GM12878 (cell line): ENCODE data around the gene IGLON5. TPM values are rescaled to one million over a fixed set of nuclear protein-coding genes. Genes with fewer than 3 reads are reported as not detected.

Experiments
- ATAC-seq: fragments of 200-7000 bp; cut with Tn5 transposase; 3 replicates; pipeline ENCODE4 v1.9.1; 2020; ENCODE audit warnings: mild to moderate bottlenecking, moderate library complexity
- BruUV-seq: library from RNA; stranded (reverse); fragments of 400-500 nt; replicated peaks from 2 replicates; lab custom pipeline; 2021; lab: Mats Ljungman, UMichigan
- CTCF ChIA-PET: fragments of 300-600 bp; sonication (Branson Sonifier 250); formaldehyde crosslinking; extraction: SDS; loops from one replicate; lab custom pipeline; 2021; ENCODE audit warnings: inconsistent platforms; lab: Yijun Ruan, JAX
- POLR2A ChIA-PET: fragments of 350-600 bp; formaldehyde crosslinking; extraction: SDS; loops from one replicate; lab custom pipeline; 2021; ENCODE audit warnings: inconsistent platforms; lab: Charles Lee
- RAD21 ChIA-PET: fragments of 300-600 bp; sonication (Branson Sonifier 250); formaldehyde crosslinking; loops from one replicate; lab custom pipeline; 2023; ENCODE audit warnings: antibody characterized with exemption; ENCODE audit not compliant: unreplicated experiment; lab: Charles Lee
- SMC1A ChIA-PET: fragments of 300-600 bp; sonication (Branson Sonifier 250); formaldehyde crosslinking; loops from one replicate; lab custom pipeline; 2023; ENCODE audit not compliant: unreplicated experiment, uncharacterized antibody; lab: Charles Lee
- DNase-seq: peaks from one replicate; pipeline ENCODE4 v3.0.0-alpha.2; 2011; ENCODE audit warnings: low read depth, low spot score
- FAIRE-seq: peaks from 3 replicates; lab custom pipeline; 2011; peaks lifted over from hg19 to GRCh38; lab: Jason Lieb, UNC
- H2AFZ ChIP-seq: 2 replicates; pipeline ENCODE4 v1.6.0; 2011; ENCODE audit warnings: low read depth, low read length, control low read depth; ENCODE audit not compliant: control insufficient read depth
- H3K27ac ChIP-seq: 2 replicates; pipeline ENCODE4 v1.5.1; 2011; ENCODE audit warnings: control low read depth; ENCODE audit not compliant: control insufficient read depth, insufficient read depth
- H3K27me3 ChIP-seq, 2 experiments: replicated peaks in 1 of 2; 2 replicates each; pipeline versions ENCODE4 v1.6.0 to v1.6.1; 2011; ENCODE audit warnings: low read length in 1 of 2; ENCODE audit not compliant: control insufficient read depth in 2 of 2, insufficient read depth in 2 of 2
- H3K36me3 ChIP-seq, 2 experiments: 2 replicates each; pipeline ENCODE4 v1.5.1; 2011; ENCODE audit warnings: low read length in 1 of 2; ENCODE audit not compliant: control insufficient read depth in 2 of 2, insufficient read depth in 2 of 2
- H3K4me1 ChIP-seq: 2 replicates; pipeline ENCODE4 v1.6.1; 2011; ENCODE audit warnings: mild to moderate bottlenecking, low read length, moderate library complexity, mixed read lengths; ENCODE audit not compliant: control insufficient read depth, insufficient read depth
- H3K4me2 ChIP-seq: 2 replicates; pipeline ENCODE4 v1.6.0; 2011; ENCODE audit warnings: control low read depth; ENCODE audit not compliant: control insufficient read depth, insufficient read depth
- H3K4me3 ChIP-seq: fragments of 200-600 bp; sonication (generic); 2 replicates; pipeline ENCODE4 v1.5.1; 2016
- H3K79me2 ChIP-seq: 2 replicates; pipeline ENCODE4 v1.6.0; 2011; ENCODE audit warnings: low read length; ENCODE audit not compliant: control insufficient read depth, insufficient read depth
- H3K9ac ChIP-seq: 2 replicates; pipeline ENCODE4 v1.8.0; 2011; ENCODE audit warnings: low read length, control low read depth, mixed read lengths; ENCODE audit not compliant: control insufficient read depth, insufficient read depth
- H3K9me3 ChIP-seq: replicated peaks from 3 replicates; pipeline ENCODE4 v1.5.1; 2011; ENCODE audit warnings: mild to moderate bottlenecking, low read length; ENCODE audit not compliant: control insufficient read depth, insufficient read depth
- H4K20me1 ChIP-seq: 2 replicates; pipeline ENCODE4 v1.6.0; 2011; ENCODE audit not compliant: control insufficient read depth, insufficient read depth
- HDAC2 ChIP-seq: fragments of 200-600 bp; sonication (generic); IDR thresholded peaks from 2 replicates; pipeline ENCODE4 v1.6.1; 2017
- HDGF ChIP-seq: fragments of 450-650 bp; IDR thresholded peaks from 2 replicates; pipeline ENCODE4 v1.6.1; 2016; ENCODE audit warnings: antibody characterized with exemption
- KAT2A ChIP-seq: conservative IDR thresholded peaks from 2 replicates; pipeline ENCODE4 v1.6.1; 2011; ENCODE audit warnings: low read depth, low read length; ENCODE audit not compliant: control insufficient read depth
- KDM1A ChIP-seq: fragments of 200-600 bp; sonication (generic); IDR thresholded peaks from 2 replicates; pipeline ENCODE4 v1.6.1; 2016; ENCODE audit warnings: borderline replicate concordance
- MEF2A ChIP-seq: IDR thresholded peaks from 2 replicates; pipeline ENCODE4 v1.6.1; 2011; ENCODE audit warnings: low read depth, mild to moderate bottlenecking, low read length, moderate library complexity; ENCODE audit not compliant: insufficient read depth
- MXI1 ChIP-seq: fragments of 150-350 bp; IDR thresholded peaks from 2 replicates; pipeline ENCODE4 v1.6.1; 2011; ENCODE audit warnings: low read depth, mild to moderate bottlenecking, inconsistent platforms, low read length, improper control_type of control experiment
- NBN ChIP-seq: fragments of 450-650 bp; IDR thresholded peaks from 2 replicates; pipeline ENCODE4 v1.6.1; 2016
- NFIC ChIP-seq: IDR thresholded peaks from 2 replicates; pipeline ENCODE4 v1.6.1; 2012; ENCODE audit warnings: low read depth, mild to moderate bottlenecking, inconsistent platforms, low read length, moderate library complexity
- NFXL1 ChIP-seq: fragments of 450-650 bp; IDR thresholded peaks from 2 replicates; pipeline ENCODE4 v1.6.1; 2017; ENCODE audit warnings: antibody characterized with exemption, mild to moderate bottlenecking, borderline replicate concordance
- NFYB ChIP-seq: IDR thresholded peaks from 2 replicates; pipeline ENCODE4 v1.6.1; 2011; ENCODE audit warnings: low read depth, mild to moderate bottlenecking, low read length, improper control_type of control experiment, moderate library complexity; ENCODE audit not compliant: insufficient read depth
- POLR2AphosphoS2 ChIP-seq: IDR thresholded peaks from 2 replicates; pipeline ENCODE4 v1.6.1; 2011; ENCODE audit warnings: low read depth, mild to moderate bottlenecking, low read length, improper control_type of control experiment, moderate library complexity
- RAD21 ChIP-seq: IDR thresholded peaks from 2 replicates; pipeline ENCODE4 v1.6.1; 2011; ENCODE audit warnings: mild to moderate bottlenecking, low read depth, low read length, moderate library complexity; ENCODE audit not compliant: insufficient read depth
- RAD51 ChIP-seq: fragments of 450-650 bp; IDR thresholded peaks from 2 replicates; pipeline ENCODE4 v1.6.1; 2016; ENCODE audit warnings: moderate library complexity, mild to moderate bottlenecking, inconsistent platforms
- SMARCA5 ChIP-seq: fragments of 450-650 bp; IDR thresholded peaks from 2 replicates; pipeline ENCODE4 v1.6.1; 2017; ENCODE audit warnings: mild to moderate bottlenecking
- SMC3 ChIP-seq: IDR thresholded peaks from 2 replicates; pipeline ENCODE4 v1.6.1; 2011; ENCODE audit warnings: low read length, improper control_type of control experiment, borderline replicate concordance
- SP1 ChIP-seq: IDR thresholded peaks from one replicate; pipeline ENCODE4 v1.6.1; 2011; ENCODE audit warnings: low read depth, low read length
- YY1 ChIP-seq: IDR thresholded peaks from 2 replicates; pipeline ENCODE4 v1.6.1; 2011; ENCODE audit warnings: low read depth, mild to moderate bottlenecking, low read length
- ZBED1 ChIP-seq: IDR thresholded peaks from 2 replicates; pipeline ENCODE4 v1.6.1; 2016; ENCODE audit warnings: borderline replicate concordance
- WGBS: methylation state at CpG from one replicate; pipeline ENCODE4 v1.1.6; 2016; ENCODE audit warnings: low lambda C conversion rate; ENCODE audit not compliant: insufficient replicate concordance, insufficient coverage; ENCODE audit errors: missing lambda C conversion rate; 5-methylcytosine and 5-hydroxymethylcytosine counted together
- in situ Hi-C: fragments of 300-500 bp; cut with MboI; formaldehyde crosslinking; loops from 9 replicates; pipeline ENCODE4 v1.14.3; 2018; ENCODE audit warnings: mixed read lengths
- intact Hi-C: fragments of 100-400 bp; cut with micrococcal nuclease; formaldehyde crosslinking; loops from one replicate; pipeline ENCODE4 v1.14.2; 2022; ENCODE audit not compliant: unreplicated experiment
- polyA plus RNA-seq, 11 experiments: library from polyadenylated mRNA; depleted of rRNA in 4 of 11; unstranded in 6 of 11; stranded (reverse) in 5 of 11; fragments of >200 nt; fragmentation: Nextera tagmentation in 4 of 11; fragmentation: Illumina TruSeq in 1 of 11; extraction: Ambion mirVana in 4 of 11; extraction: Trizol in 1 of 11; gene quantifications; 1 replicate in 1 of 11; 2 replicates in 10 of 11; pipeline versions ENCODE4 v1.2.1 to v1.2.3, GENCODE V29; 2011 to 2016; ENCODE audit warnings: inconsistent platforms in 2 of 11, missing spikeins in 2 of 11, low read depth in 1 of 11
- total RNA-seq, 4 experiments: library from RNA; depleted of rRNA in 3 of 4; stranded (reverse); fragments of >200 nt in 3 of 4; fragmentation: Illumina TruSeq in 1 of 4; extraction: Trizol in 1 of 4; gene quantifications; 2 replicates each; pipeline versions ENCODE4 v1.2.1 to v1.2.3, GENCODE V29; 2013 to 2021
- TF ChIP-seq, protein P1 (sequence below): IDR thresholded peaks from 2 replicates; pipeline ENCODE4 v1.6.1; 2012; ENCODE audit warnings: mild to moderate bottlenecking, low read depth, low read length
- TF ChIP-seq, protein P2 (sequence below): IDR thresholded peaks from 2 replicates; pipeline ENCODE4 v1.6.1; 2012; ENCODE audit warnings: low read depth, low read length, improper control_type of control experiment

The IGLON5 gene
- total and polyA plus RNA-seq, 10 of the 15 experiments (the other 5 are each of a cell fraction or from before 2014, with no cell fraction given) = not detected

DNA sequence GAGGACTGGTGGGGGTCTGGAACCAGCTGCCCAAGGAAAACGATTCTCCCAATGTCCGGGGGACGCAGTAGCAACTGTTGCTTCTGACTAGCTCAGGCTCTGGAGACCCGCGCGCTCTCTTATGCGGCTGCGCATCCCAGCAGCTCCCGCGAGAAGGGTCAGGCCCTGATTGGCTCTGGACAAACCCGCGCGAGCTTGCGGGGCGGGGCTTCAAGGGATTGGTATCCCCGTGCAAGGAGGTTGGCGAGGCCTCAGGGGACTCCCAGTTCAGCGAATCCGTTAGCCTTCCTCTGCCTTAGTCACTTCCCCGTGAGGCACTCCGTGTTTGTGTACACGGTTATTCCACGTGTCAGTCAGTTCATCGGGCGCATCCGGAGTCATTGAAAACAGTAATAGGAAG, 40.4 kb upstream of the IGLON5 start:
- FAIRE-seq (no peak), DNase-seq (no peak), ATAC-seq (no peak)
- H3K9me3 ChIP-seq = no peaks in the 10 kb centered on the region
- H3K4me1 ChIP-seq = no peaks in the 10 kb centered on the region
- CTCF ChIA-PET = interaction anchor here (0.8 to 4.4 kb wide), 2 partner anchors 11 to 18 kb away, joined by 3 to 21 read pairs; no protein-coding TSS in a partner anchor
- TF ChIP-seq NFXL1 (no peak), NBN (no peak), HDAC2 (no peak), RAD51 (no peak), ZBED1 (no peak), RAD21 (no peak), SMARCA5 (no peak), HDGF (no peak), MEF2A (no peak), NFIC (no peak), NFYB (no peak), YY1 (no peak), KDM1A (no peak), POLR2AphosphoS2 (no peak), SMC3 (no peak), MXI1 (no peak), SP1 (no peak), KAT2A (no peak)
- TF ChIP-seq, protein P1, sequence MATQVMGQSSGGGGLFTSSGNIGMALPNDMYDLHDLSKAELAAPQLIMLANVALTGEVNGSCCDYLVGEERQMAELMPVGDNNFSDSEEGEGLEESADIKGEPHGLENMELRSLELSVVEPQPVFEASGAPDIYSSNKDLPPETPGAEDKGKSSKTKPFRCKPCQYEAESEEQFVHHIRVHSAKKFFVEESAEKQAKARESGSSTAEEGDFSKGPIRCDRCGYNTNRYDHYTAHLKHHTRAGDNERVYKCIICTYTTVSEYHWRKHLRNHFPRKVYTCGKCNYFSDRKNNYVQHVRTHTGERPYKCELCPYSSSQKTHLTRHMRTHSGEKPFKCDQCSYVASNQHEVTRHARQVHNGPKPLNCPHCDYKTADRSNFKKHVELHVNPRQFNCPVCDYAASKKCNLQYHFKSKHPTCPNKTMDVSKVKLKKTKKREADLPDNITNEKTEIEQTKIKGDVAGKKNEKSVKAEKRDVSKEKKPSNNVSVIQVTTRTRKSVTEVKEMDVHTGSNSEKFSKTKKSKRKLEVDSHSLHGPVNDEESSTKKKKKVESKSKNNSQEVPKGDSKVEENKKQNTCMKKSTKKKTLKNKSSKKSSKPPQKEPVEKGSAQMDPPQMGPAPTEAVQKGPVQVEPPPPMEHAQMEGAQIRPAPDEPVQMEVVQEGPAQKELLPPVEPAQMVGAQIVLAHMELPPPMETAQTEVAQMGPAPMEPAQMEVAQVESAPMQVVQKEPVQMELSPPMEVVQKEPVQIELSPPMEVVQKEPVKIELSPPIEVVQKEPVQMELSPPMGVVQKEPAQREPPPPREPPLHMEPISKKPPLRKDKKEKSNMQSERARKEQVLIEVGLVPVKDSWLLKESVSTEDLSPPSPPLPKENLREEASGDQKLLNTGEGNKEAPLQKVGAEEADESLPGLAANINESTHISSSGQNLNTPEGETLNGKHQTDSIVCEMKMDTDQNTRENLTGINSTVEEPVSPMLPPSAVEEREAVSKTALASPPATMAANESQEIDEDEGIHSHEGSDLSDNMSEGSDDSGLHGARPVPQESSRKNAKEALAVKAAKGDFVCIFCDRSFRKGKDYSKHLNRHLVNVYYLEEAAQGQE = no peak
- TF ChIP-seq, protein P2, sequence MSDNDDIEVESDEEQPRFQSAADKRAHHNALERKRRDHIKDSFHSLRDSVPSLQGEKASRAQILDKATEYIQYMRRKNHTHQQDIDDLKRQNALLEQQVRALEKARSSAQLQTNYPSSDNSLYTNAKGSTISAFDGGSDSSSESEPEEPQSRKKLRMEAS = no peak
- no peak overlapping the region for H3K4me2 ChIP-seq
- SMC1A ChIA-PET = no interaction called here
- no peak overlapping the region for H2AFZ ChIP-seq
- RAD21 ChIA-PET = no interaction called here
- no peaks in the 10 kb centered on the region for H3K36me3 ChIP-seq
- 48% methylated on average over 24 of the region's 26 CpGs for WGBS
- no peaks in the 10 kb centered on the region for H3K79me2 ChIP-seq
- BruUV-seq = no TSS peak
- H3K27me3 ChIP-seq = no peaks in the 10 kb centered on the region
- in situ Hi-C loops (no loop called here), intact Hi-C loops (no loop called here)
- H3K27ac ChIP-seq = no peak overlapping the region
- no peak overlapping the region for H3K4me3 ChIP-seq
- H3K9ac ChIP-seq = no peak overlapping the region
- no peaks in the 10 kb centered on the region for H4K20me1 ChIP-seq
- POLR2A ChIA-PET = no interaction called here
